Vagina (tissue), 2 donors: ENCODE data around the gene PRXL2A. TPM values are rescaled to one million over a fixed set of nuclear protein-coding genes. Genes with fewer than 3 reads are reported as not detected.

Experiments
- DNase-seq, 2 donors: peaks; one replicate each; pipeline ENCODE4 v3.0.0-alpha.2; 2017; ENCODE audit errors: extremely low spot score in 2 of 2
- H3K27ac ChIP-seq: fragments of 200-600 bp; sonication (generic); one replicate; pipeline ENCODE4 v1.5.1; 2019
- H3K27me3 ChIP-seq: fragments of 200-600 bp; sonication (generic); one replicate; pipeline ENCODE4 v1.5.1; 2019
- H3K36me3 ChIP-seq, 2 donors: fragments of 200-600 bp; sonication (generic); one replicate each; pipeline ENCODE4 v1.5.1; 2017 to 2019
- H3K4me1 ChIP-seq: fragments of 200-600 bp; sonication (generic); one replicate; pipeline ENCODE4 v1.5.1; 2019
- H3K4me3 ChIP-seq, 2 donors: fragments of 200-600 bp; sonication (generic); 1 replicate in 1 of 2; 2 replicates in 1 of 2; pipeline ENCODE4 v1.5.1; 2016 to 2019
- H3K9me3 ChIP-seq: fragments of 200-600 bp; sonication (generic); one replicate; pipeline ENCODE4 v1.5.1; 2019
- CTCF ChIP-seq, 3 experiments: fragments of 450-650 bp in 2 of 3; fragments of 200-600 bp in 1 of 3; sonication (generic) in 1 of 3; IDR thresholded peaks; one replicate each; pipeline ENCODE4 v1.5.1; 2017 to 2019; ENCODE audit warnings: antibody characterized with exemption in 3 of 3, mild to moderate bottlenecking in 2 of 3, moderate library complexity in 2 of 3
- POLR2A ChIP-seq, 2 donors: fragments of 450-650 bp; IDR thresholded peaks; one replicate each; pipeline ENCODE4 v1.6.1; 2017; ENCODE audit warnings: antibody characterized with exemption in 2 of 2, mild to moderate bottlenecking in 2 of 2, moderate library complexity in 2 of 2
- POLR2AphosphoS5 ChIP-seq, 2 donors: sonication (generic); formaldehyde crosslinking; IDR thresholded peaks; one replicate each; pipeline ENCODE4 v1.9.0; 2017; ENCODE audit warnings: antibody characterized with exemption in 2 of 2, mild to moderate bottlenecking in 2 of 2, low read depth in 1 of 2; ENCODE audit not compliant: insufficient read depth in 1 of 2
- intact Hi-C: fragments of 100-400 bp; cut with DNase I; formaldehyde crosslinking; loops from one replicate; pipeline ENCODE4 v1.15.1; 2023
- total RNA-seq: library from RNA; depleted of rRNA; stranded (reverse); fragments of >200 nt; gene quantifications from one replicate; pipeline ENCODE4 v1.2.3, GENCODE V29; 2016

Gene PRXL2A
- total RNA-seq, 1 donor from 2014 or later = 62.4 TPM

- Histone ChIP-seq H3K9me3 (no peaks in the 10 kb centered on the region), H3K4me3 (no peak overlapping the region), H3K27me3 (no peaks in the 10 kb centered on the region), H3K36me3 (no peaks in the 10 kb centered on the region), H3K27ac (peak overlapping the region; percentile 89), H3K4me1 (peaks cover 100% of the 10 kb centered on the region)
- intact Hi-C loops = loop anchor here (5.0 kb wide), 1 partner anchor 35 kb away; no protein-coding TSS in a partner anchor
- no peak for DNase-seq
- TF ChIP-seq CTCF (IDR thresholded peaks at IDR 0.05) = no peak
- no peak for TF ChIP-seq POLR2A (IDR thresholded peaks at IDR 0.05)
- no peak for TF ChIP-seq POLR2AphosphoS5 (IDR thresholded peaks at IDR 0.05; ENCODE audit: insufficient read depth in 1 of 2, low read depth in 1 of 2)
These were observed 54.1 kb downstream of the PRXL2A start for GRCh38 chr10:80462299-80462980.

- Histone ChIP-seq H3K36me3 (no peaks in the 10 kb centered on the region), H3K4me3 (no peak overlapping the region), H3K27me3 (no peaks in the 10 kb centered on the region), H3K9me3 (no peaks in the 10 kb centered on the region), H3K4me1 (peaks cover 100% of the 10 kb centered on the region), H3K27ac (peak overlapping the region; percentile 89)
- no peak for DNase-seq
- TF ChIP-seq CTCF (IDR thresholded peaks at IDR 0.05) (no peak), POLR2AphosphoS5 (IDR thresholded peaks at IDR 0.05; ENCODE audit: insufficient read depth in 1 of 2, low read depth in 1 of 2) (no peak), POLR2A (IDR thresholded peaks at IDR 0.05) (no peak)
- intact Hi-C loops = loop anchor here (5.0 kb wide), 1 partner anchor 34 kb away; no protein-coding TSS in a partner anchor
These were observed 54.8 kb downstream of the PRXL2A start for GRCh38 chr10:80462981-80463741.

GRCh38 chr10:80463868-80464267, 55.5 kb downstream of the PRXL2A start:
- peaks cover 100% of the 10 kb centered on the region for H3K4me1 ChIP-seq
- H3K27ac ChIP-seq = peak overlapping the region; percentile 89
- TF ChIP-seq POLR2A (IDR thresholded peaks at IDR 0.05) (no peak), CTCF (IDR thresholded peaks at IDR 0.05) (no peak), POLR2AphosphoS5 (IDR thresholded peaks at IDR 0.05; ENCODE audit: insufficient read depth in 1 of 2, low read depth in 1 of 2) (no peak)
- no peaks in the 10 kb centered on the region for H3K27me3 ChIP-seq
- no peak overlapping the region for H3K4me3 ChIP-seq
- no peaks in the 10 kb centered on the region for H3K36me3 ChIP-seq
- no peak for DNase-seq
- intact Hi-C loops = loop anchor here (5.0 kb wide), 1 partner anchor 33 kb away; no protein-coding TSS in a partner anchor
- H3K9me3 ChIP-seq = no peaks in the 10 kb centered on the region

- Histone ChIP-seq H3K27ac (peak overlapping the region; percentile 89), H3K4me3 (peak overlapping the region; percentile 3 to 4), H3K9me3 (no peaks in the 10 kb centered on the region), H3K4me1 (peaks cover 100% of the 10 kb centered on the region), H3K27me3 (no peaks in the 10 kb centered on the region), H3K36me3 (no peaks in the 10 kb centered on the region)
- no peak for DNase-seq
- intact Hi-C loops = loop anchor here (5.0 kb wide), 1 partner anchor 32 kb away; no protein-coding TSS in a partner anchor
- TF ChIP-seq POLR2AphosphoS5 (IDR thresholded peaks at IDR 0.05; ENCODE audit: insufficient read depth in 1 of 2, low read depth in 1 of 2) = no peak
These were observed 56.5 kb downstream of the PRXL2A start for GRCh38 chr10:80464557-80465450.

GRCh38 chr10:80465451-80465835, 57.1 kb downstream of the PRXL2A start:
- peak overlapping the region; percentile 89 for H3K27ac ChIP-seq
- peaks cover 100% of the 10 kb centered on the region for H3K4me1 ChIP-seq
- DNase-seq = no peak
- peaks cover 0 to 2% of the 10 kb centered on the region in 2 donors for H3K36me3 ChIP-seq
- no peaks in the 10 kb centered on the region for H3K27me3 ChIP-seq
- TF ChIP-seq POLR2A (IDR thresholded peaks at IDR 0.05) (no peak), CTCF (IDR thresholded peaks at IDR 0.05) (no peak), POLR2AphosphoS5 (IDR thresholded peaks at IDR 0.05; ENCODE audit: insufficient read depth in 1 of 2, low read depth in 1 of 2) (no peak)
- peak overlapping the region; percentile 3 to 4 for H3K4me3 ChIP-seq
- H3K9me3 ChIP-seq = no peaks in the 10 kb centered on the region
- intact Hi-C loops = no loop called here
